Keratinocyte (primary cell): ENCODE results near the gene C2orf76.

ENCODE experiments used
- EZH2 ChIP-seq: IDR thresholded peaks from one replicate; pipeline ENCODE4 v1.6.1; 2012; ENCODE audit warnings: inconsistent platforms, mild to moderate bottlenecking, low read length, moderate library complexity
- TF ChIP-seq, protein P1 (sequence below), 3 experiments: IDR thresholded peaks in 1 of 3; conservative IDR thresholded peaks in 1 of 3; optimal IDR thresholded peaks in 1 of 3; 2 replicates in 2 of 3; 3 replicates in 1 of 3; pipeline versions ENCODE3 to v1.5.1; 2011; ENCODE audit warnings: low read length in 3 of 3, mild to moderate bottlenecking in 3 of 3, moderate library complexity in 2 of 3, control low read depth in 1 of 3, inconsistent platforms in 1 of 3; ENCODE audit not compliant: insufficient read depth in 2 of 3; ENCODE audit errors: extremely low read depth in 1 of 3

DNA sequence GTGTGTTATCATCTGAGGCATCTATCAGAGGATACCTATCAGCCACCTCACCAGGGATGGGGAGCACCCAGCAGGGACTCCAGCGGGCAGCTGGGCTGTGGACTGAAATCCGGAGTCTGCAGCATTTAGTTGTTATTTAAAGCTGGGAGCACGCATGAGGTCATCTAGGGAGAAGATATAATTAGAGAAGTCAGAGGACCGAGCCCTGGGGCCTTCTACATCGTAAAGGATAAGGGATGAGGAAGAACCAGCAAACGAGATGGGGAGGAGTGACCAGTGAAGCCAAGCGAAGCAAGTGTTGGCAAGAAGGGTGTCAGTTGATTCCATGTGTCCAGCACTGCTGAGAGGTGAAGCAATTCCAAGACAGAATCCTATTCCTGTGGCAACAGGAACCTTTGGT, 72.7 kb downstream of the C2orf76 start:
- TF ChIP-seq, protein P1, sequence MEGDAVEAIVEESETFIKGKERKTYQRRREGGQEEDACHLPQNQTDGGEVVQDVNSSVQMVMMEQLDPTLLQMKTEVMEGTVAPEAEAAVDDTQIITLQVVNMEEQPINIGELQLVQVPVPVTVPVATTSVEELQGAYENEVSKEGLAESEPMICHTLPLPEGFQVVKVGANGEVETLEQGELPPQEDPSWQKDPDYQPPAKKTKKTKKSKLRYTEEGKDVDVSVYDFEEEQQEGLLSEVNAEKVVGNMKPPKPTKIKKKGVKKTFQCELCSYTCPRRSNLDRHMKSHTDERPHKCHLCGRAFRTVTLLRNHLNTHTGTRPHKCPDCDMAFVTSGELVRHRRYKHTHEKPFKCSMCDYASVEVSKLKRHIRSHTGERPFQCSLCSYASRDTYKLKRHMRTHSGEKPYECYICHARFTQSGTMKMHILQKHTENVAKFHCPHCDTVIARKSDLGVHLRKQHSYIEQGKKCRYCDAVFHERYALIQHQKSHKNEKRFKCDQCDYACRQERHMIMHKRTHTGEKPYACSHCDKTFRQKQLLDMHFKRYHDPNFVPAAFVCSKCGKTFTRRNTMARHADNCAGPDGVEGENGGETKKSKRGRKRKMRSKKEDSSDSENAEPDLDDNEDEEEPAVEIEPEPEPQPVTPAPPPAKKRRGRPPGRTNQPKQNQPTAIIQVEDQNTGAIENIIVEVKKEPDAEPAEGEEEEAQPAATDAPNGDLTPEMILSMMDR (optimal IDR thresholded peaks at IDR 0.05 in 1 of 3, IDR thresholded peaks at IDR 0.05 in 1 of 3, conservative IDR thresholded peaks at IDR 0.05 in 1 of 3; ENCODE audit: extremely low read depth in 1 of 3, insufficient read depth in 2 of 3, low read length in 3 of 3), result no peak
- TF ChIP-seq EZH2, result no peak
